A172 (cell line): Measurements from ENCODE around the gene ROR1. TPM values are rescaled to one million over a fixed set of nuclear protein-coding genes. Genes with fewer than 3 reads are reported as not detected.

Source experiments
- DNase-seq: peaks from one replicate; pipeline ENCODE4 v3.0.0-alpha.2; 2015; ENCODE audit warnings: low spot score
- total RNA-seq: library from RNA; depleted of rRNA; stranded (reverse); fragments of >200 nt; shearing (Covaris generic); gene quantifications from 2 replicates; pipeline ENCODE4 v1.2.3, GENCODE V29; 2014

ROR1 gene
- total RNA-seq, 1 experiment from 2014 or later = 7.0 TPM

- DNase-seq = no peak
Measured at GRCh38 chr1:64173336-64173940, 399.6 kb downstream of the ROR1 start.

- DNase-seq = no peak
Measured at GRCh38 chr1:64175639-64176038, 401.8 kb downstream of the ROR1 start.

DNA sequence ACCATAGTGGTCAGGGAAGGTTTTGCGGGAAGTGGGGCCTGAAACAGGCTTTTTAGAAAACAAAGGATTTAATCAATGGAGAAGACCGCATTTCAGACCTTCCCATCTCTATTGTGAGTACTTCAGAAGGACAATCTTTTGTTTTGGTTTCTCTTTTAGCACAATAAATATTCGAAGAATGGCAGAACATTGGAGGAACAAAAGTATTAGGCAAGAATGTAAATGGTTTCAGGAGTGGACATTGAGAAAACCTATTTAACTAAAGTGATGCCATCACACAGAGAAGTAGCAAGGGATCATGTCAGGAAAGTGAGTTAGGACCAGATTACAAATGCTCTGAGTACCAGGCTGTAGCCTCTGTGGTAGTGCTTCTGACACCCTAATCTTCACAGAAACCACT, 402.8 kb downstream of the ROR1 start:
- no peak for DNase-seq

DNA sequence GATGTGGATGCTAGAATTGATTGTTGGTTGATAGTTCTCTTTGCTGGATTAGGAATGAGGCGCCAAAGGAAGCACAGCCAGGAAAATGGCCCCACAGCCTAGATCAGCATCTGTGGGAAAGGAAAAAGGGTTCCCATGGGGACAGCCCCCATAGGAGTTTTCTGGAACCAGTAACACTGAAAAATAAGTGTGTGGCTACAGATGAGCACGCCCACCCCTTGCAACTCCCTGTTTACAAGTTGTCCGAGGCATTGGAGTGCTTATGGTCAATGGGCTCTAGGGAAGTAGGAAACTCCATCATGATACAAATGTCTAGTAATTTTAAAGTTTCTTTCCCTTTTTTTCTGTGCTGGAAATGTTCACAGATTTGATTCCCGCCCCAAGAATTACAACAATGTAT, 405.8 kb downstream of the ROR1 start:
- DNase-seq = no peak

DNA sequence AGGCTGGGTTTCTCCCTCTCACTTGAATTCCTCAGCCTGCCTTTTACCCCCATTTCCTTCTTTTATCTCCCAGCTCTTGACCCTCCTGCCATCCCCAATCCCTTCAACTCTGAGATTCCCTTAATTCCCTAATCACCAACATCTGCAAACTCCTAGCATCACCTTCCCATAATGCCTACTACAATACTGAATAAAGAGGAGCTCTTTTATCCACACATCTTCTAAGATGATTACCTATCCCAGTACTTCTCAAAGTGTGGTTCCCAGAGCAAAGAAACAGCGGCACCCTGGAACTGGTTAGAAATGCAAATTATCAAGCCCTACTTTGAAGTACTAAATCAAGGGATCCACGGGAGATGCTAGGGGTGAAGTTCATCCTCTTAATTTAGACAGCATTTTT, 408.4 kb downstream of the ROR1 start:
- DNase-seq = no peak

DNA sequence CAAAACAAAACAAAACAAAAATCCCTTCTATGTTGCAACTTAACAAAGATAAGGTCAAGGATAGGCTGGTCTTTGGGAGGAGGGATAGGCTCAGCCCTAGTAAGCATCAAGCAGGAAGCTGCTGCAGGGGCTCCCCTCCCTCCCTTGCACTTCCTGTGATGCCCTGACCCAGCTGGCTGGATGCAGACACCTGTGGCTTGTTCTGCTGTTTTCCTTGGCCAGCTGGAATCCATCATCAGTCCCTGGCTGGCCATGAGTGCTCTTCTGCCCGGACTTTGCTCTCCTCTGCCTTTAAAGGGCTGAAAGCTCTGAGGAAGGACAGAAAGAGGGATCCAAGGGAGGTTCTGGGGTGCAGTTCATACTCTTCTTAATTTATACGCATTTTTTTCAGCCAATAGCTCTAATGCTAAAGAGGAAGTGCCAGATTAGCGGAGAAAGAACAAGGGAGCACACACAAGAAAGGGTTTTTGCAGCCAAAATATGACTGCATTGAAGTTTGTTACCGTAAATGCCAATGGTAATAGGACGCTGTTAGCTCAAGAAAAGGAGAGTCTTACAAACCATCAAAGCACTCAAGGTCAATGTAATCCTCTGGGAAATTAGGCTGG, 409.7 kb downstream of the ROR1 start:
- DNase-seq = peak; percentile 24

DNA sequence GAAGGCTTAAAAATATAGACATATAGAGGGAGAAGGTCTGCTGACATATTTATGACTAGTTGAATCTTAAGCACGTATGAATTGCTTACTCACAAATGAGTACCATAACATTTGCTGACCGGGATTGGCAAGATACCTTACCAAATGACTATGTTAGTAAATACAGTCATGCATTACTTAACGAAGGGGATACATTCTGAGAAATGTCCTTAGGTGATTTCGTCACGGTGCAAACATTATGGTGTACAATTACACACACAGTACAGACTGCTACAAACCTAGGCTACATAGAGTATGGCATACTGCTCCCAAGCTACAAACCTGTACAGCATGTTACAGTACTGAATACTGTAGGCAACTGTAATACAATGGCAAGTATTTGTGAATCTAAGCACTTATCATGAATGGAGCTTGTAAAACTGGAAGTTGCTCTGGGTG, 410.2 kb downstream of the ROR1 start:
- DNase-seq = no peak

DNA sequence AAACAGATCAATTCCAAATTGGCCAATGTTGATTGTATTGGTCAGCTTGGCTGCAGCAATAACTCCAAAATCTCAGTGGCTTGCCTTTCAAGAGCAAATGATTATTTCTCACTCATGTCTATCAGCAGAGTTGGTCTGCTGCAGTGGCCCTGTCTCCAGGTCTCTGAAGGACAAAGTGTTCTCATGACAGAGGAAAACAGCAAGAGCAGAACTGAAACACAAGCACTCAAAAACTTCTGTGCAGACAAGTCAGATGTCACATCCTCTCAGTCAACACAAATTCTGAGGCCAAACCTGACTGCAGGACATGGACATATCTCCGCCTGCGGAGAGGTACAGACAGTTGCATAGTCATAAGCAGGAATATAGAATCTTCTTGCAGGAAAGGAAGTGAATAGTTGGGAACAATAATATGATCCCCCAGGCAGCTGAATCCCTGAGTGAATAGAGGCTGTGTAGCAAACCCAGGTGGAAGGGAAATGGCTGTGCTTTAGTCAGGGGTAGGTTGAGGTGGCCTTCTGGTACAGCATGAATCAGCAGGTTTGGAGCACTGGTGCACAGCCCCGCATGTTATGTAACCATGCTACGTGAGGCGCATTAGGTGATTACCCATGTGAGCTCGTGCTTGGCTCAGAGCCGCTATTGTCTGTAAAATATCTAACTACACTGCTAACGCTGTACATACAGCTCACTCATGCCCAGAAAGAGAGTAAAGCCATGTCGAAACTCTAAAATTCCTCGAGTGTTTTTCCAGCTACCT, 412.5 kb downstream of the ROR1 start:
- DNase-seq = no peak

GRCh38 chr1:64186898-64187280, 413.1 kb downstream of the ROR1 start:
- DNase-seq = no peak

- DNase-seq = peak; percentile 58
Measured at GRCh38 chr1:64187646-64188045, 413.8 kb downstream of the ROR1 start.

GRCh38 chr1:64192290-64192689, 418.5 kb downstream of the ROR1 start:
- no peak for DNase-seq

DNA sequence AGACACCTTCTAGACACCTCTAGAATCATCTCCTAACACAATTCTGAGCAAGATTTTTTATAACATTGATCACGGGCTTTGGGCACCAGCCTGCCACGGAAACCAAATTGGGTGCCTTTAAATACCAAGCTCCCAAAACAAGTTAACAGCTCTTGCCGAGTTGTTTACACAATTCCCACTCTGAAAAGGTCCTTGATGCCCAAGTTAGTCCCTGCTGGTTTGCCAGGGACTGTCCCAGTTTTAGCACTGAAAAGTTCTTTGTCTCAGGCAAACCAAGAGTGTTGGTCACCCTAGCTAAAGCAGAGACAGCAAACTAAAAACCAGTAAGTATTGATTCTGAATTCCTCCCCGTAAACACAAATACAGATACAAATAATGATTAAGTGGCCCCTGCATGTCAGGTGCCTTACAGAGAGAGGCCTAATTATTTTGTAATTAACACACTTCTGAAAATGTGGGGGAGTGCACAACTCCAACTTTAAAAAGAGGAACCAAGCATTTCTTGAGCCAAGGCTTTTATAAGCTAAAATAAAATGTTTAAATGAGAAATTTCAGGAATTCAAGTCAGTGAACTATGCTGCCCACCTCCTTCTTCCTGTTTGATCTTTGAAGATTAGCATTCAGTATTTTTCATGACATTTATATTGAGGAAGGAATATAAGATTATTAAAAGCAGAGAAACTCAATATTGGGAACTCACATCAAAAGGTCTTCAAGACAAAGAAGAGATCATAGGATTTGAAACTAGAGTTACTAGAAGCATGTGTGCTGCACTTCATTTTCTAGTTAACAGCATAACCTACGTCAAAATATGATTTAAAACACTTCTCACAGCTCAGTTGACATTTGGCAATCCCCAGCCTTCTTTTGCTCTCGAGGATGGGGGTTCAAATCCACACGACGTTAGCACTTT, 420.6 kb downstream of the ROR1 start:
- DNase-seq = no peak

GRCh38 chr1:64195081-64195395, 421.2 kb downstream of the ROR1 start:
- DNase-seq = no peak

- DNase-seq = no peak
Measured at GRCh38 chr1:64196074-64196870, 422.5 kb downstream of the ROR1 start.

DNA sequence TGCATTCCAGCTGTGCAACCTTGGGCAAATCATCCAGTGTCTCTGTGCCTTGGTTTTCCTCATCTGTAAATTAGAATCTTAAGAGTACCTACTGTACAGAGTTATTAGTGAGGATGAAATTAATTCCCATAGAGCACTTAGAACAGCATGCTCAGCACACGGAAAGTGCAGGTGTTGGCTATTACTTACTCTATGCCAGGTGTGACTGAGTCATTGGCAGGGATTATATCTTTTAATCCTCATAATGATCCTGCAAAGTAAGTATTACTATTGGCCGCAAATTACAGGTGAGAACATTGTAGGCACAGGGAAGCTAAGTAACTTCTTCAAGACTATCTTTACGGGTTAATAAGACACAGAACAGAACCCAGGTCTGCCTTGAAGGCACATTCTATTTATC, 423.3 kb downstream of the ROR1 start:
- DNase-seq = no peak

GRCh38 chr1:64199154-64199553, 425.3 kb downstream of the ROR1 start:
- DNase-seq = no peak

GRCh38 chr1:64200064-64200463, 426.2 kb downstream of the ROR1 start:
- DNase-seq = no peak

DNA sequence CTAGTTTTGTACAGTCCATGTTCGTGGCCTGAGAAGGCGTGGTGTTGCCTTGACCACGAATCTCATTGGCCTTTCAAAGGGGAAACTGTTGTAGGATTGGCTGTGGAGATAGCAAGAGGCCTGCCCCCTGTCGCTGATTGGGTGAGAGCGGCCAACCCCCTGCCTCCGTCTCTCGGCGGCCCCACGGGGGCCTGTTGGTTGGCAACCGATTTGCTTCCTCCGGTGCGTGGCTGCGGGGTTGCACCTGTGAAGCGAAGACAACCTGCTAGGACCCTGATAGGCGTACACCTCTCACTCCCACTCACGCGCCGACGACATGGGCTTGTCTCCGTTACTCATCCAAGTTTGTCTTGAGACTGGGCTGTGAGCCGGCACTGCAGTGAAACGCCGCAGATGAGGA, 429.6 kb downstream of the ROR1 start, which contains the start of gene UBE2U:
Gene UBE2U, plus strand, starts transcription at position 204 of the 400 bp plus-strand sequence. CDS start 428 bp downstream, outside the sequence.
- DNase-seq = no peak

DNA sequence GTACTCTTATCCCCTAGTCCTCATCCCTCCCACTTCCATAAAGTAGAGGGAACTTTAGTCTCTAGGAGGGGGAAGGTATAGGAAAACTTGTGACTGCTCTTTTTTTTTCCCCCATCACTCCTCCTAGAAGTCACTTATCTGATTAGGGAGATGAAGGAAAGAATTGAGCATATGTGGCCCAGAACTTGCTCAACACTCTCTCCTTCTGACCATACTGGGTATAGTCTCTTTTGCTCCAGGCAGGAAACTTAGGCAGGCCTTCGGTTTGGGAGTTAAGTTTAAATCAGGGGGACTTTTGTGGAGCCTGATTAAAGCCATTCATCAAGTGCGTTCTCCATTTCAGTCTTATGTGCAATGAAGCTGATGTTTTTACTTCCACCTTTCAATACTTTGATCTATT, 435.4 kb downstream of the ROR1 start:
- no peak for DNase-seq

- peak; percentile 44 for DNase-seq
Measured at GRCh38 chr1:64212031-64212430, 438.2 kb downstream of the ROR1 start.

DNA sequence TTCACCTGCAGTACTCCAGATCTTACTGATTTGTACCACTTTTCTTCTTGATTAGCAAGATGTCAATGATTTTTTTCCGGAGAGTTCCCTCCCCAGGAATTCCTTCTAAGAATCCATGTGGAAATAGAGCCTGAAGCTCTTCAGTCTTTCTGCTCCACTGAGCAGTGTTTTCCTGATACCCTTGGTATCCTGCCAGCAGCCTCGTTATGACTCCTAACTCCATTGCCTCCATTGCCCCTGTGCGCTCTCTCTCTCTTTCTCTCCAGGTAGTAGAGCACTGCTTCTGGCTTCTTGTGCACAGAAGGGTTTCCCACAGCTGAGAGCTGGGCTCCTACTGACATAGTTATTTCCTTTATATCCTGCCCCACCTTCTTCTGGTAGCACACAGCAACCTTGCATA, 441.8 kb downstream of the ROR1 start:
- DNase-seq = no peak
